ENCODE data around the gene CLTCL1. TPM values are rescaled to one million over a fixed set of nuclear protein-coding genes. Genes with fewer than 3 reads are reported as not detected.

CLTCL1 gene
- total RNA-seq, 1 experiment from 2014 or later, result 7.1 TPM

- ATAC-seq (no peak), DNase-seq (ENCODE audit: low read depth, low spot score) (no peak)
- H2AFZ ChIP-seq (ENCODE audit: low read depth, low read length, poor library complexity, severe bottlenecking), result no peak overlapping the region
- ChIA-PET POLR2A (no interaction called here), CTCF (no interaction called here), RAD21 (ENCODE audit: low non-redundant PET in 1 of 2, low total read pairs in 2 of 2, uncharacterized antibody in 2 of 2, unreplicated experiment in 2 of 2) (no interaction called here)
- H3K9me3 ChIP-seq (ENCODE audit: control insufficient read depth in 1 of 2, insufficient read depth in 1 of 2, low read depth in 1 of 2, low read length in 2 of 2), result no peaks in the 10 kb centered on the region
- H3K4me2 ChIP-seq (ENCODE audit: low read length), result no peak overlapping the region
- H3K4me1 ChIP-seq (ENCODE audit: control insufficient read depth in 1 of 2, insufficient read depth in 2 of 2, low read length in 2 of 2), result no peaks in the 10 kb centered on the region
- TF ChIP-seq ZFX (IDR thresholded peaks at IDR 0.05) (no peak), CBX3 (IDR thresholded peaks at IDR 0.05; ENCODE audit: low read depth) (no peak), CEBPB (IDR thresholded peaks at IDR 0.05; ENCODE audit: low read depth) (no peak), ELF1 (IDR thresholded peaks at IDR 0.05; ENCODE audit: borderline replicate concordance, low read depth) (no peak), POLR2AphosphoS5 (IDR thresholded peaks at IDR 0.05; ENCODE audit: low read depth, low read length) (no peak), MAX (IDR thresholded peaks at IDR 0.05) (no peak), REST (IDR thresholded peaks at IDR 0.05; ENCODE audit: low read depth) (no peak), ATF3 (IDR thresholded peaks at IDR 0.05) (no peak), SRF (IDR thresholded peaks at IDR 0.05; ENCODE audit: low read depth) (no peak), RAD21 (IDR thresholded peaks at IDR 0.05; ENCODE audit: low read depth) (no peak), TCF7L2 (IDR thresholded peaks at IDR 0.05; ENCODE audit: borderline replicate concordance, extremely low read depth, insufficient read depth, insufficient read length) (no peak), ZNF274 (IDR thresholded peaks at IDR 0.05; ENCODE audit: low read depth, low read length) (no peak)
- H4K20me1 ChIP-seq (ENCODE audit: insufficient read depth), result no peaks in the 10 kb centered on the region
- no peak overlapping the region for H3K4me3 ChIP-seq (replicated peaks in 1 of 2; ENCODE audit: low read depth in 1 of 2, low read length in 2 of 2)
- no TSS peak for BruUV-seq (replicated peaks)
- H3K9me2 ChIP-seq (ENCODE audit: insufficient read depth), result no peaks in the 10 kb centered on the region
- H3K79me2 ChIP-seq (ENCODE audit: insufficient read depth, low read length), result no peaks in the 10 kb centered on the region
- no peak overlapping the region for H3K27ac ChIP-seq (ENCODE audit: low read depth, low read length)
- H3K9ac ChIP-seq (ENCODE audit: low read length), result no peak overlapping the region
- no peaks in the 10 kb centered on the region for H3K27me3 ChIP-seq (ENCODE audit: insufficient read depth, low read length)
- intact Hi-C loops (cut with micrococcal nuclease), result no loop called here
- H3K36me3 ChIP-seq (ENCODE audit: control insufficient read depth in 1 of 2, insufficient read depth in 2 of 2, low read length in 2 of 2), result peaks cover 11 to 22% of the 10 kb centered on the region in 2 experiments; a peak in 3 of 4 replicates
Observed at GRCh38 chr22:19134176-19134831, 157.2 kb downstream of the CLTCL1 start.
